Liver (tissue), 9 donors: ENCODE results near the gene PCDHA6. TPM values are rescaled to one million over a fixed set of nuclear protein-coding genes. Genes with fewer than 3 reads are reported as not detected.
"Not testable (repeated sequence)": the region's sequence is repeated elsewhere in the genome, so short reads cannot be mapped to it uniquely, and the experiment has no call there.

Source experiments
- DNase-seq: peaks from one replicate; pipeline ENCODE4 v3.0.0-alpha.2; 2017; ENCODE audit warnings: low spot score
- H3K27ac ChIP-seq, 2 donors: one replicate each; pipeline ENCODE4 v1.7.0; 2013; ENCODE audit warnings: inconsistent platforms in 2 of 2, low read length in 2 of 2, control low read depth in 1 of 2, low read depth in 1 of 2, mild to moderate bottlenecking in 1 of 2
- H3K27me3 ChIP-seq, 4 donors: one replicate each; pipeline versions ENCODE4 v1.6.1 to v1.7.0; 2013; ENCODE audit warnings: low read length in 3 of 4, inconsistent platforms in 1 of 4, mild to moderate bottlenecking in 1 of 4, moderate library complexity in 1 of 4; ENCODE audit not compliant: control insufficient read depth in 4 of 4, insufficient read depth in 4 of 4
- H3K36me3 ChIP-seq, 4 donors: one replicate each; pipeline versions ENCODE4 v1.6.1 to v1.7.0; 2013; ENCODE audit warnings: low read length in 3 of 4, mild to moderate bottlenecking in 3 of 4, low read depth in 1 of 4, moderate library complexity in 1 of 4; ENCODE audit not compliant: control insufficient read depth in 4 of 4, insufficient read depth in 3 of 4
- H3K4me1 ChIP-seq, 4 donors: one replicate each; pipeline versions ENCODE4 v1.6.1 to v1.7.0; 2013; ENCODE audit warnings: low read length in 3 of 4, mild to moderate bottlenecking in 3 of 4, moderate library complexity in 1 of 4; ENCODE audit not compliant: control insufficient read depth in 4 of 4, insufficient read depth in 4 of 4
- H3K4me3 ChIP-seq, 3 donors: one replicate each; pipeline versions ENCODE4 v1.6.1 to v1.7.0; 2013; ENCODE audit warnings: low read length in 3 of 3, control low read depth in 1 of 3, low read depth in 1 of 3, mild to moderate bottlenecking in 1 of 3
- H3K9ac ChIP-seq, 2 donors: one replicate each; pipeline ENCODE4 v1.7.0; 2013; ENCODE audit warnings: low read length in 2 of 2, mild to moderate bottlenecking in 2 of 2, moderate library complexity in 2 of 2, control low read depth in 1 of 2, low read depth in 1 of 2
- H3K9me3 ChIP-seq, 4 donors: one replicate each; pipeline versions ENCODE4 v1.6.1 to v1.7.0; 2013; ENCODE audit warnings: low read length in 3 of 4; ENCODE audit not compliant: control insufficient read depth in 4 of 4
- EGR1 ChIP-seq, 2 donors: IDR thresholded peaks; 2 replicates each; pipeline ENCODE4 v1.6.1; 2016 to 2018; ENCODE audit warnings: antibody characterized with exemption in 2 of 2, low read depth in 2 of 2
- FOXA1 ChIP-seq: IDR thresholded peaks from 2 replicates; pipeline ENCODE4 v1.6.1; 2016; ENCODE audit warnings: antibody characterized with exemption
- FOXA2 ChIP-seq: IDR thresholded peaks from 2 replicates; pipeline ENCODE4 v1.6.1; 2016; ENCODE audit warnings: antibody characterized with exemption
- HNF4A ChIP-seq, 2 donors: conservative IDR thresholded peaks; 2 replicates each; pipeline ENCODE4 v1.6.1; 2016; ENCODE audit warnings: antibody characterized with exemption in 2 of 2, mild to moderate bottlenecking in 2 of 2
- HNF4G ChIP-seq: IDR thresholded peaks from 2 replicates; pipeline ENCODE4 v1.6.1; 2016; ENCODE audit warnings: antibody characterized with exemption
- RAD21 ChIP-seq, 2 donors: IDR thresholded peaks; 2 replicates each; pipeline ENCODE4 v1.6.1; 2016; ENCODE audit warnings: antibody characterized with exemption in 2 of 2, mild to moderate bottlenecking in 2 of 2
- RXRA ChIP-seq, 2 donors: IDR thresholded peaks; 2 replicates each; pipeline ENCODE4 v1.6.1; 2017 to 2018; ENCODE audit warnings: antibody characterized with exemption in 2 of 2, mild to moderate bottlenecking in 1 of 2
- SP1 ChIP-seq: IDR thresholded peaks from 2 replicates; pipeline ENCODE4 v1.6.1; 2018; ENCODE audit warnings: antibody characterized with exemption, mild to moderate bottlenecking
- TAF1 ChIP-seq: conservative IDR thresholded peaks from 2 replicates; pipeline ENCODE4 v1.6.1; 2016; ENCODE audit warnings: antibody characterized with exemption, mild to moderate bottlenecking
- YY1 ChIP-seq: IDR thresholded peaks from 2 replicates; pipeline ENCODE4 v1.6.1; 2016; ENCODE audit warnings: antibody characterized with exemption, mild to moderate bottlenecking
- WGBS: extraction: QIAGEN DNeasy Blood & Tissue Kit; methylation state at CpG from one replicate; pipeline ENCODE4 v1.1.7; 2013; 5-methylcytosine and 5-hydroxymethylcytosine counted together
- polyA plus RNA-seq, 2 donors: library from polyadenylated mRNA; stranded (reverse) in 1 of 2; unstranded in 1 of 2; fragments of 200-250 nt in 1 of 2; fragments of >200 nt in 1 of 2; fragmentation: Nextera tagmentation in 1 of 2; extraction: Ambion mirVana in 1 of 2; gene quantifications; one replicate each; pipeline versions ENCODE4 v1.2.1 to v1.2.3, GENCODE V29; 2013 to 2015
- total RNA-seq, 2 donors: library from RNA; depleted of rRNA; stranded (reverse); fragments of >200 nt; gene quantifications; one replicate each; pipeline ENCODE4 v1.2.3, GENCODE V29; 2014
- TF ChIP-seq, protein P1 (sequence below): IDR thresholded peaks from 2 replicates; pipeline ENCODE4 v1.6.1; 2016; ENCODE audit warnings: antibody characterized with exemption
- TF ChIP-seq, protein P2 (sequence below): IDR thresholded peaks from 2 replicates; pipeline ENCODE4 v1.6.1; 2016; ENCODE audit warnings: antibody characterized with exemption, mild to moderate bottlenecking
- TF ChIP-seq, protein P3 (sequence below): IDR thresholded peaks from 2 replicates; pipeline ENCODE4 v1.6.1; 2016; ENCODE audit warnings: antibody characterized with exemption
- donor health status: healthy.
- donor health status: healthy.
- donor health status: healthy.
- donor health status: healthy.
- donor health status: healthy.

The PCDHA6 gene
- total and polyA plus RNA-seq, 4 donors, result 0.02 to 0.08 TPM; not detected in 2

GRCh38 chr5:140796718-140797095 lies 31.1 kb upstream of the PCDHA6 start:
- H3K9ac ChIP-seq, result no peak overlapping the region
- H3K9me3 ChIP-seq, result peaks cover 26 to 52% (median 30%) of the 10 kb centered on the region in 4 donors
- TF ChIP-seq, protein P1, sequence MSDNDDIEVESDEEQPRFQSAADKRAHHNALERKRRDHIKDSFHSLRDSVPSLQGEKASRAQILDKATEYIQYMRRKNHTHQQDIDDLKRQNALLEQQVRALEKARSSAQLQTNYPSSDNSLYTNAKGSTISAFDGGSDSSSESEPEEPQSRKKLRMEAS, result no peak
- TF ChIP-seq, protein P2, sequence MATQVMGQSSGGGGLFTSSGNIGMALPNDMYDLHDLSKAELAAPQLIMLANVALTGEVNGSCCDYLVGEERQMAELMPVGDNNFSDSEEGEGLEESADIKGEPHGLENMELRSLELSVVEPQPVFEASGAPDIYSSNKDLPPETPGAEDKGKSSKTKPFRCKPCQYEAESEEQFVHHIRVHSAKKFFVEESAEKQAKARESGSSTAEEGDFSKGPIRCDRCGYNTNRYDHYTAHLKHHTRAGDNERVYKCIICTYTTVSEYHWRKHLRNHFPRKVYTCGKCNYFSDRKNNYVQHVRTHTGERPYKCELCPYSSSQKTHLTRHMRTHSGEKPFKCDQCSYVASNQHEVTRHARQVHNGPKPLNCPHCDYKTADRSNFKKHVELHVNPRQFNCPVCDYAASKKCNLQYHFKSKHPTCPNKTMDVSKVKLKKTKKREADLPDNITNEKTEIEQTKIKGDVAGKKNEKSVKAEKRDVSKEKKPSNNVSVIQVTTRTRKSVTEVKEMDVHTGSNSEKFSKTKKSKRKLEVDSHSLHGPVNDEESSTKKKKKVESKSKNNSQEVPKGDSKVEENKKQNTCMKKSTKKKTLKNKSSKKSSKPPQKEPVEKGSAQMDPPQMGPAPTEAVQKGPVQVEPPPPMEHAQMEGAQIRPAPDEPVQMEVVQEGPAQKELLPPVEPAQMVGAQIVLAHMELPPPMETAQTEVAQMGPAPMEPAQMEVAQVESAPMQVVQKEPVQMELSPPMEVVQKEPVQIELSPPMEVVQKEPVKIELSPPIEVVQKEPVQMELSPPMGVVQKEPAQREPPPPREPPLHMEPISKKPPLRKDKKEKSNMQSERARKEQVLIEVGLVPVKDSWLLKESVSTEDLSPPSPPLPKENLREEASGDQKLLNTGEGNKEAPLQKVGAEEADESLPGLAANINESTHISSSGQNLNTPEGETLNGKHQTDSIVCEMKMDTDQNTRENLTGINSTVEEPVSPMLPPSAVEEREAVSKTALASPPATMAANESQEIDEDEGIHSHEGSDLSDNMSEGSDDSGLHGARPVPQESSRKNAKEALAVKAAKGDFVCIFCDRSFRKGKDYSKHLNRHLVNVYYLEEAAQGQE, result no peak
- TF ChIP-seq TAF1 (no peak), YY1 (no peak), FOXA2 (no peak), HNF4A (conservative IDR thresholded peaks at IDR 0.05) (no peak), RXRA (IDR thresholded peaks at IDR 0.05) (no peak)
- no peaks in the 10 kb centered on the region for H3K4me1 ChIP-seq
- DNase-seq, result no peak
- H3K27ac ChIP-seq, result no peak overlapping the region
- 46% methylated on average over 39 of the region's 39 CpGs for WGBS
- H3K4me3 ChIP-seq, result no peak overlapping the region
- H3K36me3 ChIP-seq, result peaks cover 0 to 1% (median 0%) of the 10 kb centered on the region in 4 donors
- peaks cover 0 to 3% (median 0%) of the 10 kb centered on the region in 4 donors for H3K27me3 ChIP-seq

- H3K4me1 ChIP-seq, result no peaks in the 10 kb centered on the region
- H3K36me3 ChIP-seq, result peaks cover 0 to 5% (median 0%) of the 10 kb centered on the region in 4 donors
- no peak within 1 kb of the TSS for H3K27ac ChIP-seq
- no peak within 1 kb of the TSS for H3K9ac ChIP-seq
- TF ChIP-seq RAD21 (IDR thresholded peaks at IDR 0.05), result peak in 1 of 2 donors; percentile 7
- TF ChIP-seq SP1, result no peak
- DNase-seq, result no peak
- peaks cover 17 to 41% (median 29%) of the 10 kb centered on the region in 4 donors for H3K9me3 ChIP-seq
- H3K4me3 ChIP-seq, result peak within 1 kb of the TSS in 1 of 3 donors; percentile 23
- no peaks in the 10 kb centered on the region for H3K27me3 ChIP-seq
- 24% methylated on average over 29 of the region's 29 CpGs for WGBS
These were observed 26.8 kb upstream of the PCDHA6 start, which contains the start of gene PCDHA3 for GRCh38 chr5:140800816-140801493. Gene PCDHA3, plus strand, starts transcription at chr5:140801057.

DNA sequence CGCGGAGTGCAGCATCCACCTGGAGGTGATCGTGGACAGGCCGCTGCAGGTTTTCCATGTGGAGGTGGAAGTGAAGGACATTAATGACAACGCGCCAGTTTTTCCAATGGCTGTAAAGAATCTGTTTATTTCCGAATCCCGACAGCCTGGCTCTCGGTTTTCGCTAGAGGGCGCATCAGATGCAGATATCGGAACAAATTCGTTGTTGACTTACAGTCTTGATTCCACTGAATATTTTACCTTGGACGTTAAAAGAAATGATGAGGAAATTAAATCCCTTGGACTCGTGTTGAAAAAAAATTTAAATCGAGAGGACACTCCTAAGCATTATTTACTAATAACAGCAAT lies 26.3 kb upstream of the PCDHA6 start:
- no peaks in the 10 kb centered on the region for H3K27me3 ChIP-seq
- H3K4me1 ChIP-seq, result no peaks in the 10 kb centered on the region
- H3K9ac ChIP-seq, result no peak overlapping the region
- 16% methylated on average over 16 of the region's 16 CpGs for WGBS
- H3K9me3 ChIP-seq, result peaks cover 16 to 42% (median 28%) of the 10 kb centered on the region in 4 donors
- peaks cover 0 to 5% (median 0%) of the 10 kb centered on the region in 4 donors for H3K36me3 ChIP-seq
- DNase-seq, result no peak
- no peak overlapping the region for H3K27ac ChIP-seq
- H3K4me3 ChIP-seq, result no peak overlapping the region
- no peak for TF ChIP-seq HNF4G
- TF ChIP-seq FOXA1, result no peak
- TF ChIP-seq EGR1 (IDR thresholded peaks at IDR 0.05; ENCODE audit: low read depth in 2 of 2), result no peak
- TF ChIP-seq RAD21 (IDR thresholded peaks at IDR 0.05), result no peak
- TF ChIP-seq, protein P3, sequence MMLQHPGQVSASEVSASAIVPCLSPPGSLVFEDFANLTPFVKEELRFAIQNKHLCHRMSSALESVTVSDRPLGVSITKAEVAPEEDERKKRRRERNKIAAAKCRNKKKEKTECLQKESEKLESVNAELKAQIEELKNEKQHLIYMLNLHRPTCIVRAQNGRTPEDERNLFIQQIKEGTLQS, result no peak
- TF ChIP-seq YY1, result no peak
- TF ChIP-seq RXRA (IDR thresholded peaks at IDR 0.05), result no peak

DNA sequence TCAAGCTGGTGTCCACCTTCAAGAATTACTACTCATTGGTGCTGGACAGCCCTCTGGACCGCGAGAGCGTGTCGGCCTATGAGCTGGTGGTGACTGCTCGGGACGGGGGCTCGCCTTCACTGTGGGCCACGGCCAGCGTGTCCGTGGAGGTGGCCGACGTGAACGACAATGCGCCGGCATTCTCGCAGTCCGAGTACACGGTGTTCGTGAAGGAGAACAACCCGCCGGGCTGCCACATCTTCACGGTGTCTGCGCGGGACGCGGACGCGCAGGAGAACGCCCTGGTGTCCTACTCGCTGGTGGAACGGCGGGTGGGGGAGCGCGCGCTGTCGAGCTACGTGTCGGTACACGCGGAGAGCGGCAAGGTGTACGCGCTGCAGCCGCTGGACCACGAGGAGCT lies 25.4 kb upstream of the PCDHA6 start:
- H3K27me3 ChIP-seq, H3K27ac ChIP-seq, DNase-seq, H3K36me3 ChIP-seq, H3K4me1 ChIP-seq, H3K9ac ChIP-seq: not testable (repeated sequence)
- H3K4me3 ChIP-seq, result peak overlapping the region in 2 of 3 donors; percentile 2 to 23
- H3K9me3 ChIP-seq, result peaks cover 13 to 40% (median 29%) of the 10 kb centered on the region in 4 donors
- 43% methylated on average over 45 of the region's 45 CpGs for WGBS
